ENCODE results near the gene MAP2K4.

MAP2K4 gene

GRCh38 chr17:12088035-12088434 is 67.4 kb downstream of the MAP2K4 start:
- no peak for DNase-seq

GRCh38 chr17:12089809-12090384 is 69.2 kb downstream of the MAP2K4 start:
- no peak for DNase-seq

GRCh38 chr17:12094336-12094735 is 73.7 kb downstream of the MAP2K4 start:
- no peak for DNase-seq

- DNase-seq: no peak
These were observed 74.8 kb downstream of the MAP2K4 start for GRCh38 chr17:12095522-12095921.

GRCh38 chr17:12097326-12097725 is 76.6 kb downstream of the MAP2K4 start:
- DNase-seq: no peak

DNA sequence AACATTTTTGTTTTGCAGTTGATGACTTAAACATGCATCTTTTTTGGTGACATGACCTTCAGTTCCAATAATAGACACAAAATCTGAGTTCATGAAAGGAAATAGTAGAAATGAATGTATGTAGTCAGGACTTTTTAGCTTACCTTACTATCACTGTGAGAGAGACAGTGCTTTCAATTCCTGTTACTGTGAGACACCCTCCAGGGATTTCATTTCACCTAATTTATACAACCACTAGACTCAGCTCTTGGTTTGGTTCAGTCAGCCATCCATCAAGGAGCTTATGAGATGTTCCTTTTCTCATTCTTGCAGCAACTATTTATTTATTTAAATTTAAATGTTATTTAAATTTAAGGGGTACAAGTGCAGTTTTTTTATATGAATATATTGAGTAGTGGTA is 77.9 kb downstream of the MAP2K4 start:
- no peak for DNase-seq

DNA sequence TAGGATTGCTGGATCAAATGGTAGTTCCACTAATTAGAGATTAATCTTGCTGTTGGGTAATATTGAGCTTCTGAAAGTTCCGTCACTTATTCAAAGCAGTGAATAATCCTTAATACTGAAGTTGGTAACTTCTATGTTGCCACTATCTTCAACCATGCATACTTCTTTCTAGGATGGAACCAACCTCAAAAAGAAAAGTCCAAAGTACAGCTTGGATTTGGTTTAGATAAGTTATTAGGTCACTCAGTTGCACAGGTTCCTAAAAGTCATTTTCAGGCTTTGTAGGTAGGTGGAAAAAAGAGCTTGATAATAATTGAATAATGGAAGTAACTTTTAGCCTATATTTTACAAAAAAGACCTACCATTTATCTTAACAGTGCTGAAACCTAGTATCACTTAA is 78.7 kb downstream of the MAP2K4 start:
- no peak for DNase-seq

GRCh38 chr17:12104831-12105230 is 84.2 kb downstream of the MAP2K4 start:
- DNase-seq: no peak

DNA sequence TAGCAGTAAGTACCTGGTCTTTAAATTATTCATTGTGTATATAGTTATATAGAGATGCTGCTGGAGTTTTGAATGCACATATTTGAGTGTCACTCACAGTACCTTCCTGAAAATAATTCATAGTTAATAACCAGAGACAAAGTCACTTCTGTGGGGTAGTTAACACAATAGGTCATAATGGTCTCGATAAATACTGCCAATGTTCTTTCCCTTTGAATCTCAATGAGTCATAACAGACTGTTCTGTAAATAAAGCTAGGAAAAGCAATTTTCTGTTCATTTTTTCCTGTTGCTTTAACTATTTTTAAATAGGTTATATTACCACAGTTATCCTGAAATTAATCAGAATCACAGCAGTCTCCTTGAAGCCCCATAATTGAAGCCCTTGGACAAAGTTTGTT is 87.2 kb downstream of the MAP2K4 start:
- DNase-seq: no peak

DNA sequence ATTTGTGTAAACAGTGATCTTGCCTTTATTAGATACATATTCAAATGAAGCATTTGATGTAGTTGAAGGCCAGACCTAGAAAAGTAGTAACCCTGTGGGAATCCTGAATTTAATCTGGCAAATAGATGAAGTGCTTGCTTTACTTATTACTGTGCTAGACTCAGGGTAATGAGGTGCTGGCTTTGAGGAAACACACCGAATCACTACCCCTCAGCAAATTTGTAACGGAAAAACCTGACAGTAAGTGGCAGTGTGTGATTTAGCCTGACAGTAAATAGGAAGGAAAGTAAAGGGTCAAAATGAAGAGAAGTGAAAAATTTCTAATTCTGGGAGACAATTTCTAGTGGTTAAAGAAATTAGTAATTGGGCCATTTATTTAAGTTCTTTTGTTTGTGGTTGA is 90.2 kb downstream of the MAP2K4 start:
- no peak for DNase-seq

DNA sequence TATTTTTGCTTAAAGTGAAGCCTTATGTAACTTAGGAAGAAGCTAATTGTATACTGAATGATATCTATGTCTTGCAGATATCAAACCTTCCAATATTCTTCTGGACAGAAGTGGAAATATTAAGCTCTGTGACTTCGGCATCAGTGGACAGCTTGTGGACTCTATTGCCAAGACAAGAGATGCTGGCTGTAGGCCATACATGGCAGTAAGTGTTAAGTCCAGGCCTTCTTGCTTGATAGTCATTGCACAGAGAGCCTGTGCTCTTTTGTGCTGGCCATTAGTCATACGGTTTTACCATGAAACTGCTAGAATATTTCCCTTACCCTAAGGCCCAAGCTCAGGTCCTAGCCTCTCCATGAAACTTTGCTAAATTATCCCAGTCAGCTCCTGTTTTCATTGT is 92.5 kb downstream of the MAP2K4 start:
- no peak for DNase-seq

DNA sequence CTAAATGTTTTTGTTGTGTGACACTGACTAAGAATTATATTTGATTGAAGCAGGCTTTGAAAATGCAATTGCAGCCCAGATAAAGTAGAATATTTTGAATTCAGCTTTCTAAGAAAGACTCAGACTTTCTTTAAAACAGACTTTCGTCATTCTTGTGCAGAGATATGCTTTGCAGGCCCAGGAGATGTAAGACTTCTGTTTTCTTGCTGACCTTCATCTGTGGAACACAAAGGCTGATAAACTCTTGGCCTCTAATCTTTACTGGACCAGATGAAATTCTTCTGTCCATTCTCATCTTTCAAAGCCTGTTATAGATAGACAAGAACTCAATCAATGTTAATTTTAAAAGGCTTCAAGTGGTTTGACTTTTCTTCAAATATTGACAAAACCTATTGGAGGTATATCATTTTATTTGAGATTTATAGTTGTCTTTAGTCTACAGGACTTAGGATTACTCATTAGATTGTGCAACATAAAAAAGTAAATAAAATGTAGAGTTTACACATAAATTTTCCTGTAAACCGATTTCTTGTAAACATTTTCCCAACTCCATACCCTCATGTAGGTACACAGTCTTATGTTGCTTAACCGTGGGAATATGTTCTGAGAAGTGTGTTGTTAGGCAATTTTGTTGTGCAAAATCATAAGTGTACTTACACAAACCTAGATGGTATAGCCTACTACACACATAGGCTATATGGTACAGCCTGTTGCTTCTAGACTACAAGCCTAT is 94.2 kb downstream of the MAP2K4 start:
- no peak for DNase-seq

DNA sequence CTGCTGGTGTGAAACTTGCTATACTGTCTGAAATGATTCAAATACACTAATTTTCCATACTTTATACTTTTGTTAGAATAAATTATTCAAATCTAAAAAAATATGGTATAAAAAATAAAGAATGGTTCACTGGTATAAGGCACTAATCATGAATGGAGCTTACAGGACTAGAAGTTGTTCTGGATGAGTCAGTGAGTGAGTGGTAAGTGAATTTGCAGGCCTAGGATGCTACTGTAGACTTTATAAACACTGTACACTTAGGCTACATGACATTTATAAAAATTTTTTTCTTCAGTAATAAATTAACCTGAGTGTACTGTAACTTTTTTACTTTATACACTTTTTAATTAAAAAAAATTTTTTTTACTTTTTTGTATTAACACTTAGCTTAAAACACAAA is 95.5 kb downstream of the MAP2K4 start:
- no peak for DNase-seq

DNA sequence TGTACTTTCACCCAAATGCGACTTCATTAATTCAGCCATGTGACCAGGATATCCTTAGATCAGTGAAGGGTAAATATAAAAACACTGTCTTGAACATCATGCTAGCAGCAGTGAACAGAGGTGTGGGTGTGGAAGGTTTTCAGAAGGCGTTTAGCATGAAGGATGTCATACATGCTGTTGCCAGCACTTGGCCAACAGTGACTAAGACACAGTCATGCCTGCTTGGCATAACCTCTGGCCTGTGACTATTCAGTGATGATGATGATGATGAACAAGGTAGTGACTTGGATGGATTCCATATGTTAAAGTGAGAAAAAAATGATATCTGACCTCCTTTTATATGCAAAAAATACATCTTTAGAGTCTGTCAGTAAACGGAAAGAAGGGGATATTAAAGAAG is 97.9 kb downstream of the MAP2K4 start:
- DNase-seq: no peak

DNA sequence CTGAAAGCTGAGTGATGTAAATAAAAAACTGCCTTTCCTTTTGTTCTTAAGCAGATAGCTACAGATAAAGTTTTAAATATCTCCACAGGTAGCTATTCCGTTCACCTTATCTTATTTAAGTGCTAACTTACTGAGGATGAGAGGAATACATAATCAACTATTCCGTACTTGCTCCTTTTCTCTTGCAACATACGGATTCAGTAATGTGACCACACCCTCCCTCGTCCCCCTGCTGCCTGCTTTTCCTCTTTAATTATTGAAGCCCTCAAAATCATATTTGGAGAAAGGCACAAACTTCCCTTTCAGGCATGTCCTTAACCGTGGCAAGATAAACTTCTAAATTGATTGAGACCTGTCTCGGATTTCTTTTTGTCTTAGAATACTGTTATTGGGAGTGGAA is 101.4 kb downstream of the MAP2K4 start:
- DNase-seq: no peak

GRCh38 chr17:12127177-12127576 is 106.5 kb downstream of the MAP2K4 start:
- DNase-seq: no peak

- DNase-seq: no peak
These were observed 107.0 kb downstream of the MAP2K4 start for GRCh38 chr17:12127667-12128066.

DNA sequence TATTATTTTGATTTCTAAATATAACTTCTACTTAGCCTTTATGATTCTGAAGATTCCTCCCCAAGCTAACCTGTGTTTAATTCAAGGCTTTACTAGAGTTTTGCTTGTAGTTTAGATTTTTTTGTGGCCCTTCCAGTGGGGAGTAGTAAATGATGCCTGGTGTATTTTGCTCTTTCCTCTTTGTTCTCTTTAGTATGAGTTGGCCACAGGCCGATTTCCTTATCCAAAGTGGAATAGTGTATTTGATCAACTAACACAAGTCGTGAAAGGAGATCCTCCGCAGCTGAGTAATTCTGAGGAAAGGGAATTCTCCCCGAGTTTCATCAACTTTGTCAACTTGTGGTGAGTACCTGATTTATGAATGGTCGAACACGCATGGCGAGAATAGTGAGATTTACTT is 108.3 kb downstream of the MAP2K4 start:
- DNase-seq: no peak

GRCh38 chr17:12133183-12133582 is 112.5 kb downstream of the MAP2K4 start:
- DNase-seq: no peak

DNA sequence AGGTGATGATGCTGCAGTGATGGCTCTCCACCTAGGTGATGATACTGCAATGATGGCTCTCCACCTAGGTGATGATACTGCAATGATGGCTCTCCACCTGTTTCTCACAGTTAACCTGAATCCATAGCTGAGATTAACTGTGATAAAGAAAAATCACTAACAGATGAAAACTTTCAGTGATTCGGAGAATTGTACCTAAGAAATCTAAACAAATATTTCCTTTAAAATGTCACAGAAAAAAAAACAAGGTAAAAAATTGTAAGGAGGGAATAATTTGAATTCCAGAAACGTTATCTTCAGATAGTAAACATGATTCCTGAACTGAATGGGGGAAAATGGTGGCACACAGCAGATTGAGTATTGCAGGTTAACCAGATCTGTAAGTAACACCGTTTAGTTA is 113.4 kb downstream of the MAP2K4 start:
- no peak for DNase-seq

- no peak for DNase-seq
These were observed 113.9 kb downstream of the MAP2K4 start for GRCh38 chr17:12134587-12134986.

GRCh38 chr17:12136243-12136642 is 115.6 kb downstream of the MAP2K4 start:
- no peak for DNase-seq

- no peak for DNase-seq
These were observed 116.0 kb downstream of the MAP2K4 start for GRCh38 chr17:12136646-12137045.

DNA sequence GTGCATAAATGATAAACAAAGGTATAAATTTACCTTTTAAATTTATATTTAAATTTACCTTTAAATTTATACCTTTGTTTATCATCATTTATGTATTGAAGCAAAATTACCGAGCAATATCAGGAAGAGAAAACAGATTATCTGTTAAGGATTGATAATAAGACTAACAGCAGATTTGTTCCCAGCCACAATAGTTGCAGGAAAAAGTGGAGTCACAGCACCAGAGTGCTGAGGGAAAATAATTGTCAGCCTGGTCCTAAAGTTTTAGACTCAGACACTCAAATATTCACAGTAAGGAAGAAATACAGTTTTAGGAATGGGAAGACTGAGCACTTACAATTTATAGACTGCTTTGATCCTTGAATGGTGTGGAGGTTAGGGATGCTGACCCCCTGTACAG is 117.2 kb downstream of the MAP2K4 start:
- no peak for DNase-seq

GRCh38 chr17:12140685-12141084 is 120.0 kb downstream of the MAP2K4 start:
- DNase-seq: no peak
